IMR-90 (cell line): ENCODE measurements around the gene MZB1. TPM values are rescaled to one million over a fixed set of nuclear protein-coding genes. Genes with fewer than 3 reads are reported as not detected.
A peak's percentile ranks its signal among the peaks of the same experiment; 100 is the strongest.

Experiments used
- ATAC-seq: fragments of 200-7000 bp; cut with Tn5 transposase; 2 replicates; pipeline ENCODE4 v1.9.1; 2020; ENCODE audit warnings: low read depth, mild to moderate bottlenecking, moderate library complexity
- BruUV-seq: library from RNA; stranded (reverse); fragments of 400-500 nt; replicated peaks from 2 replicates; lab custom pipeline; 2021; lab: Mats Ljungman, UMichigan
- CTCF ChIA-PET: fragments of 300-600 bp; formaldehyde crosslinking; extraction: SDS; loops from one replicate; lab custom pipeline; 2021; ENCODE audit warnings: antibody characterized with exemption; lab: Yijun Ruan, JAX
- POLR2A ChIA-PET: fragments of 300-600 bp; sonication (Branson Sonifier 250); formaldehyde crosslinking; loops from one replicate; lab custom pipeline; 2022; ENCODE audit warnings: antibody characterized with exemption; ENCODE audit not compliant: unreplicated experiment; lab: Charles Lee
- DNase-seq: peaks from one replicate; pipeline ENCODE4 v3.0.0; 2013
- H2AFZ ChIP-seq: replicated peaks from 2 replicates; pipeline ENCODE3; 2013; ENCODE audit warnings: low read length, mild to moderate bottlenecking; ENCODE audit not compliant: poor library complexity
- H2AK5ac ChIP-seq: 2 replicates; pipeline ENCODE4 v1.6.1; 2013; ENCODE audit warnings: low read depth, low read length, inconsistent platforms
- H2AK9ac ChIP-seq: replicated peaks from 2 replicates; pipeline ENCODE3; 2013; ENCODE audit warnings: mild to moderate bottlenecking, low read depth, low read length, moderate library complexity; ENCODE audit not compliant: poor library complexity
- H2BK120ac ChIP-seq: 2 replicates; pipeline ENCODE4 v1.6.1; 2013; ENCODE audit warnings: low read depth, low read length, inconsistent platforms
- H2BK15ac ChIP-seq: 3 replicates; pipeline ENCODE4 v1.6.1; 2013; ENCODE audit warnings: low read depth, low read length, inconsistent platforms
- H2BK20ac ChIP-seq: 2 replicates; pipeline ENCODE4 v1.6.1; 2013; ENCODE audit warnings: low read depth, mild to moderate bottlenecking, inconsistent platforms, low read length, moderate library complexity
- H2BK5ac ChIP-seq: 2 replicates; pipeline ENCODE4 v1.6.1; 2013; ENCODE audit warnings: mild to moderate bottlenecking, low read depth, low read length, inconsistent platforms; ENCODE audit not compliant: poor library complexity, severe bottlenecking
- H3K14ac ChIP-seq: replicated peaks from 2 replicates; pipeline ENCODE4 v1.6.1; 2013; ENCODE audit warnings: low read depth, low read length, inconsistent platforms
- H3K18ac ChIP-seq: 2 replicates; pipeline ENCODE4 v1.6.1; 2013; ENCODE audit warnings: low read depth, low read length, control low read depth
- H3K23ac ChIP-seq: 2 replicates; pipeline ENCODE4 v1.6.1; 2013; ENCODE audit warnings: low read depth, low read length, inconsistent platforms
- H3K27ac ChIP-seq: 2 replicates; pipeline ENCODE4 v1.5.1; 2013; ENCODE audit warnings: mild to moderate bottlenecking, control low read depth, low read length; ENCODE audit not compliant: insufficient read depth
- H3K27me3 ChIP-seq: 2 replicates; pipeline ENCODE4 v1.6.1; 2013; ENCODE audit warnings: low read length; ENCODE audit not compliant: control insufficient read depth, insufficient read depth
- H3K36me3 ChIP-seq: 2 replicates; pipeline ENCODE4 v1.6.1; 2013; ENCODE audit warnings: low read length, mixed read lengths; ENCODE audit not compliant: control insufficient read depth, insufficient read depth
- H3K4ac ChIP-seq: 2 replicates; pipeline ENCODE4 v1.6.1; 2013; ENCODE audit warnings: low read depth, low read length, inconsistent platforms
- H3K4me1 ChIP-seq: 2 replicates; pipeline ENCODE4 v1.6.1; 2013; ENCODE audit warnings: low read length, mixed read lengths; ENCODE audit not compliant: control insufficient read depth, insufficient read depth
- H3K4me2 ChIP-seq: 2 replicates; pipeline ENCODE4 v1.6.1; 2013; ENCODE audit warnings: low read depth, mild to moderate bottlenecking, control low read depth, low read length, moderate library complexity
- H3K4me3 ChIP-seq: 2 replicates; pipeline ENCODE4 v1.5.1; 2013; ENCODE audit warnings: low read depth, mild to moderate bottlenecking, control low read depth, low read length, moderate library complexity; ENCODE audit not compliant: insufficient read depth
- H3K56ac ChIP-seq: 2 replicates; pipeline ENCODE4 v1.6.1; 2013; ENCODE audit warnings: low read length, inconsistent platforms; ENCODE audit not compliant: insufficient read depth; ENCODE audit errors: extremely low read depth
- H3K79me1 ChIP-seq, 2 experiments: 2 replicates each; pipeline ENCODE4 v1.6.1; 2013; ENCODE audit warnings: low read length in 2 of 2, inconsistent platforms in 1 of 2, low read depth in 1 of 2
- H3K9ac ChIP-seq: 2 replicates; pipeline ENCODE4 v1.6.1; 2013; ENCODE audit warnings: low read depth, low read length, control low read depth
- H3K9me1 ChIP-seq: 2 replicates; pipeline ENCODE4 v1.6.1; 2013; ENCODE audit warnings: low read length, inconsistent platforms; ENCODE audit not compliant: insufficient read depth
- H3K9me3 ChIP-seq: 2 replicates; pipeline ENCODE4 v1.6.1; 2013; ENCODE audit warnings: low read length; ENCODE audit not compliant: control insufficient read depth, insufficient read depth
- H4K20me1 ChIP-seq: 2 replicates; pipeline ENCODE4 v1.6.1; 2013; ENCODE audit warnings: low read length, inconsistent platforms; ENCODE audit not compliant: insufficient read depth
- H4K5ac ChIP-seq: 2 replicates; pipeline ENCODE4 v1.6.1; 2013; ENCODE audit warnings: mild to moderate bottlenecking, low read depth, low read length, control low read depth
- H4K8ac ChIP-seq, 2 experiments: 2 replicates each; pipeline ENCODE4 v1.6.1; 2013; ENCODE audit warnings: low read depth in 2 of 2, low read length in 2 of 2, control low read depth in 1 of 2, inconsistent platforms in 1 of 2
- H4K91ac ChIP-seq: 2 replicates; pipeline ENCODE4 v1.6.1; 2013; ENCODE audit warnings: low read depth, low read length, inconsistent platforms; ENCODE audit not compliant: insufficient read depth
- CEBPB ChIP-seq: IDR thresholded peaks from 2 replicates; pipeline ENCODE4 v1.6.1; 2012; ENCODE audit warnings: low read depth, low read length, improper control_type of control experiment
- FOS ChIP-seq: fragments of 150-350 bp; IDR thresholded peaks from 2 replicates; pipeline ENCODE4 v1.6.1; 2016; ENCODE audit warnings: low read depth, low read length
- MAFK ChIP-seq: IDR thresholded peaks from 2 replicates; pipeline ENCODE4 v1.6.1; 2012; ENCODE audit warnings: low read depth, low read length, improper control_type of control experiment
- USF2 ChIP-seq: fragments of 150-350 bp; IDR thresholded peaks from 2 replicates; pipeline ENCODE4 v1.6.1; 2017; ENCODE audit warnings: mild to moderate bottlenecking, antibody characterized with exemption, low read length, low read depth
- WGBS, 2 experiments: methylation state at CpG; one replicate each; pipeline versions ENCODE4 v1.1.5 to v1.1.7; 2013; ENCODE audit warnings: missing lambda C conversion rate in 2 of 2; ENCODE audit not compliant: insufficient read length in 1 of 2; ENCODE audit errors: extremely low coverage in 2 of 2; 5-methylcytosine and 5-hydroxymethylcytosine counted together
- dilution Hi-C: fragments of 300-500 bp; cut with HindIII; formaldehyde crosslinking; loops from one replicate; pipeline ENCODE4 v1.14.3; 2018; ENCODE audit warnings: low sequenced_read_pairs; ENCODE audit not compliant: unreplicated experiment
- in situ Hi-C: fragments of 300-500 bp; cut with MboI; formaldehyde crosslinking; loops from 3 replicates; pipeline ENCODE4 v1.14.3; 2019; ENCODE audit warnings: low sequenced_read_pairs, inconsistent platforms, mixed read lengths
- intact Hi-C: fragments of 100-400 bp; cut with micrococcal nuclease; formaldehyde crosslinking; loops from 2 replicates; pipeline ENCODE4 v1.10.0; 2022
- polyA plus RNA-seq, 3 experiments: library from polyadenylated mRNA; depleted of rRNA; stranded (reverse); fragments of >200 nt; gene quantifications; 2 replicates each; pipeline ENCODE4 v1.2.3, GENCODE V29; 2012; ENCODE audit warnings: low replicate concordance in 1 of 3
- total RNA-seq: library from RNA; depleted of rRNA; stranded (reverse); fragments of >200 nt; gene quantifications from 2 replicates; pipeline ENCODE4 v1.2.3, GENCODE V29; 2012

Gene MZB1
- total and polyA plus RNA-seq, 2 of the 4 experiments (the other 2 are of a cell fraction), result not detected

- in situ Hi-C loops, result no loop called here
- no TSS peak for BruUV-seq
- H3K36me3 ChIP-seq, result peaks cover 23% of the 10 kb centered on the region
- H3K27me3 ChIP-seq, result no peaks in the 10 kb centered on the region
- dilution Hi-C loops, result loop anchor here (25.0 kb wide), 1 partner anchor 96 kb away; no protein-coding TSS in a partner anchor
- no peak overlapping the region for H2AK9ac ChIP-seq
- intact Hi-C loops, result no loop called here
- peaks cover 7% of the 10 kb centered on the region; the same call in 1 of the 2 replicates for H3K4me1 ChIP-seq
- no peak overlapping the region for H2BK120ac ChIP-seq
- H2BK15ac ChIP-seq, result no peak overlapping the region
- DNase-seq (no peak), ATAC-seq (peak; percentile 40; the same call in 1 of the 2 replicates)
- no peak overlapping the region for H4K5ac ChIP-seq
- no peaks in the 10 kb centered on the region for H3K79me1 ChIP-seq
- no peak overlapping the region for H2BK20ac ChIP-seq
- H2BK5ac ChIP-seq, result no peak overlapping the region
- no peak overlapping the region for H3K23ac ChIP-seq
- no peak overlapping the region for H4K91ac ChIP-seq
- ChIA-PET CTCF (no interaction called here), POLR2A (no interaction called here)
- no peak overlapping the region for H2AFZ ChIP-seq
- H3K4me3 ChIP-seq, result no peak overlapping the region
- no CpG with 5 or more reads among the region's 9 CpGs for WGBS, 2 experiments
- no peak overlapping the region for H3K56ac ChIP-seq
- no peak overlapping the region for H3K27ac ChIP-seq
- no peaks in the 10 kb centered on the region for H3K9me3 ChIP-seq
- no peak overlapping the region for H3K9ac ChIP-seq
- H4K20me1 ChIP-seq, result no peaks in the 10 kb centered on the region
- no peak overlapping the region for H3K18ac ChIP-seq
- 0 out of 2 replicates have a peak overlapping the region, but pooled peaks have one; percentile 14 for H3K14ac ChIP-seq
- no peak overlapping the region for H2AK5ac ChIP-seq
- no peak for TF ChIP-seq CEBPB
- no peak for TF ChIP-seq FOS
- no peak for TF ChIP-seq MAFK
- TF ChIP-seq USF2, result no peak
- no peak overlapping the region for H3K4me2 ChIP-seq
- no peak overlapping the region for H4K8ac ChIP-seq
- H3K4ac ChIP-seq, result no peak overlapping the region
- H3K9me1 ChIP-seq, result no peaks in the 10 kb centered on the region
Measured at GRCh38 chr5:139416651-139417050, 26.9 kb upstream of the MZB1 start.
